Neural cell (in vitro differentiated cells): Measurements from ENCODE around the gene GSTO2. TPM values are rescaled to one million over a fixed set of nuclear protein-coding genes. Genes with fewer than 3 reads are reported as not detected.

ENCODE experiments used
- H2AFZ ChIP-seq: fragments of 200-600, 300-800 bp; sonication (generic), shearing (Covaris generic); 2 replicates; pipeline ENCODE4 v1.6.0; 2014; ENCODE audit warnings: low read depth, mild to moderate bottlenecking, antibody characterized with exemption, low read length, moderate library complexity
- H3F3A ChIP-seq: fragments of 200-600 bp; shearing (Covaris generic); 2 replicates; pipeline ENCODE4 v1.6.1; 2016; ENCODE audit warnings: mild to moderate bottlenecking, moderate library complexity, mixed read lengths, antibody characterized with exemption, low read length; ENCODE audit not compliant: insufficient read depth, poor library complexity, severe bottlenecking
- H3K27ac ChIP-seq: fragments of 200-600, 300-800 bp; sonication (generic), shearing (Covaris generic); 2 replicates; pipeline ENCODE4 v1.5.1; 2014; ENCODE audit warnings: mild to moderate bottlenecking, low read length, moderate library complexity
- H3K27me3 ChIP-seq: fragments of 300-800, 200-600 bp; sonication (generic), shearing (Covaris generic); 2 replicates; pipeline ENCODE4 v1.6.0; 2014; ENCODE audit warnings: mild to moderate bottlenecking, low read depth, low read length, moderate library complexity; ENCODE audit not compliant: insufficient read depth
- H3K36me3 ChIP-seq: fragments of 300-800, 200-600 bp; sonication (generic), shearing (Covaris generic); 2 replicates; pipeline ENCODE4 v1.5.1; 2014; ENCODE audit warnings: mild to moderate bottlenecking, antibody characterized with exemption, low read length, moderate library complexity; ENCODE audit not compliant: insufficient read depth
- H3K4me2 ChIP-seq: fragments of 300-800, 200-600 bp; sonication (generic), shearing (Covaris generic); 2 replicates; pipeline ENCODE4 v1.6.0; 2014; ENCODE audit warnings: mild to moderate bottlenecking, low read length
- H3K4me3 ChIP-seq: fragments of 300-800, 200-600 bp; sonication (generic), shearing (Covaris generic); 2 replicates; pipeline ENCODE4 v1.5.1; 2014; ENCODE audit warnings: mild to moderate bottlenecking, low read length, moderate library complexity
- H3K79me2 ChIP-seq: fragments of 200-600 bp; shearing (Covaris generic); replicated peaks from 2 replicates; pipeline ENCODE4 v1.6.0; 2014; ENCODE audit warnings: mild to moderate bottlenecking, low read length, moderate library complexity; ENCODE audit not compliant: insufficient read depth
- H3K9ac ChIP-seq: fragments of 300-800, 200-600 bp; sonication (generic), shearing (Covaris generic); 2 replicates; pipeline ENCODE4 v1.6.1; 2016; ENCODE audit warnings: mild to moderate bottlenecking, low read length, mixed read lengths
- H3K9me2 ChIP-seq: fragments of 200-600 bp; shearing (Covaris generic); 2 replicates; pipeline ENCODE4 v1.6.1; 2016; ENCODE audit warnings: mild to moderate bottlenecking, low read length, mixed read lengths; ENCODE audit not compliant: insufficient read depth
- H3K9me3 ChIP-seq: fragments of 200-600, 300-800 bp; sonication (generic), shearing (Covaris generic); 2 replicates; pipeline ENCODE4 v1.6.1; 2016; ENCODE audit warnings: mild to moderate bottlenecking, mixed run types, low read length, moderate library complexity, mixed read lengths
- H4K20me1 ChIP-seq: fragments of 200-600 bp; shearing (Covaris generic); 2 replicates; pipeline ENCODE4 v1.6.1; 2016; ENCODE audit warnings: mild to moderate bottlenecking, mixed run types; ENCODE audit not compliant: insufficient read depth
- CTCF ChIP-seq: fragments of 450-650 bp; IDR thresholded peaks from 2 replicates; pipeline ENCODE4 v1.5.1; 2014; ENCODE audit warnings: antibody characterized with exemption, mild to moderate bottlenecking, moderate library complexity; ENCODE audit not compliant: poor library complexity, severe bottlenecking
- EP300 ChIP-seq: fragments of 450-650 bp; conservative IDR thresholded peaks from 2 replicates; pipeline ENCODE4 v1.6.1; 2014; ENCODE audit warnings: antibody characterized with exemption, mild to moderate bottlenecking, moderate library complexity; ENCODE audit not compliant: poor library complexity, severe bottlenecking
- EZH2 ChIP-seq: fragments of 200-600, 300-800 bp; shearing (Covaris generic), sonication (generic); IDR thresholded peaks from 2 replicates; pipeline ENCODE4 v1.6.1; 2014; ENCODE audit warnings: antibody characterized with exemption, low read length, borderline replicate concordance, mild to moderate bottlenecking; ENCODE audit not compliant: insufficient read depth, poor library complexity, severe bottlenecking
- MXI1 ChIP-seq: fragments of 450-650 bp; conservative IDR thresholded peaks from 2 replicates; pipeline ENCODE4 v1.6.1; 2014; ENCODE audit warnings: antibody characterized with exemption, mild to moderate bottlenecking; ENCODE audit not compliant: poor library complexity, severe bottlenecking
- POLR2AphosphoS5 ChIP-seq: IDR thresholded peaks from 2 replicates; pipeline ENCODE4 v1.6.1; 2012
- RAD21 ChIP-seq: fragments of 450-650 bp; conservative IDR thresholded peaks from 2 replicates; pipeline ENCODE4 v1.6.1; 2014; ENCODE audit warnings: antibody characterized with exemption, mild to moderate bottlenecking, moderate library complexity
- REST ChIP-seq: IDR thresholded peaks from 2 replicates; pipeline ENCODE4 v1.6.1; 2012; ENCODE audit warnings: borderline replicate concordance
- SMC3 ChIP-seq: fragments of 450-650 bp; conservative IDR thresholded peaks from 2 replicates; pipeline ENCODE4 v1.6.1; 2014; ENCODE audit warnings: antibody characterized with exemption, mild to moderate bottlenecking, moderate library complexity; ENCODE audit not compliant: poor library complexity
- TAF1 ChIP-seq: IDR thresholded peaks from 2 replicates; pipeline ENCODE4 v1.6.1; 2012; ENCODE audit warnings: low read depth
- polyA plus RNA-seq: library from polyadenylated mRNA; depleted of rRNA; stranded (reverse); fragments of >200 nt; gene quantifications from 2 replicates; pipeline ENCODE4 v1.2.3, GENCODE V29; 2014

The GSTO2 gene
- polyA plus RNA-seq, 1 donor from 2014 or later = 0.53 TPM

GRCh38 chr10:104264783-104265182 is 4.2 kb upstream of the GSTO2 start:
- TF ChIP-seq POLR2AphosphoS5 = no peak
- TF ChIP-seq EZH2 = no peak
- TF ChIP-seq TAF1 = no peak
- TF ChIP-seq REST = no peak
- no peak for TF ChIP-seq RAD21
- no peak for TF ChIP-seq EP300
- TF ChIP-seq CTCF = no peak
- no peak for TF ChIP-seq SMC3
- TF ChIP-seq MXI1 = no peak
- H3K36me3 ChIP-seq = no peaks in the 10 kb centered on the region
- H3K79me2 ChIP-seq = peaks cover 18% of the 10 kb centered on the region
- no peaks in the 10 kb centered on the region for H4K20me1 ChIP-seq
- H3K27ac ChIP-seq = no peak overlapping the region
- H3F3A ChIP-seq = no peaks in the 10 kb centered on the region
- no peak overlapping the region for H3K4me2 ChIP-seq
- H3K9me2 ChIP-seq = no peaks in the 10 kb centered on the region
- no peak overlapping the region for H3K4me3 ChIP-seq
- H2AFZ ChIP-seq = no peak overlapping the region
- H3K9me3 ChIP-seq = no peaks in the 10 kb centered on the region
- no peak overlapping the region for H3K9ac ChIP-seq
- H3K27me3 ChIP-seq = no peaks in the 10 kb centered on the region

GRCh38 chr10:104267721-104268404 is 1.1 kb upstream of the GSTO2 start:
- peak overlapping the region; percentile 92 for H3K4me2 ChIP-seq
- peak overlapping the region; percentile 77 for H3K27ac ChIP-seq
- H3K4me3 ChIP-seq = peak overlapping the region; percentile 69
- TF ChIP-seq EZH2 (no peak), SMC3 (no peak), MXI1 (no peak), POLR2AphosphoS5 (no peak), REST (no peak), TAF1 (no peak), RAD21 (no peak), CTCF (no peak), EP300 (no peak)
- no peaks in the 10 kb centered on the region for H3K36me3 ChIP-seq
- H3K79me2 ChIP-seq = peaks cover 18% of the 10 kb centered on the region
- no peaks in the 10 kb centered on the region for H3K9me3 ChIP-seq
- no peaks in the 10 kb centered on the region for H3F3A ChIP-seq
- no peaks in the 10 kb centered on the region for H4K20me1 ChIP-seq
- H3K27me3 ChIP-seq = no peaks in the 10 kb centered on the region
- H3K9ac ChIP-seq = peak overlapping the region; percentile 75
- H3K9me2 ChIP-seq = no peaks in the 10 kb centered on the region
- H2AFZ ChIP-seq = peak overlapping the region; percentile 99
